ENCODE results near the gene DBNL. TPM values are rescaled to one million over a fixed set of nuclear protein-coding genes. Genes with fewer than 3 reads are reported as not detected.
A peak's percentile ranks its signal among the peaks of the same experiment; 100 is the strongest.

DBNL gene
- total and polyA plus RNA-seq, 2 experiments from 2014 or later: 145 to 175 TPM

- Histone ChIP-seq H4K20me1 (ENCODE audit: insufficient read depth) (no peaks in the 10 kb centered on the region), H3K9me3 (ENCODE audit: low read depth) (no peaks in the 10 kb centered on the region), H3F3A (ENCODE audit: insufficient read depth) (peaks cover 28% of the 10 kb centered on the region), H3K27me3 (replicated peaks; ENCODE audit: insufficient read depth) (no peaks in the 10 kb centered on the region), H3K4me2 (ENCODE audit: unreplicated experiment) (no peak overlapping the region), H2AFZ (no peak overlapping the region), H3K79me2 (ENCODE audit: insufficient read depth) (no peaks in the 10 kb centered on the region), H3K9ac (no peak overlapping the region), H3K4me1 (ENCODE audit: insufficient read depth) (peaks cover 13% of the 10 kb centered on the region; the same call in 1 of the 2 replicates), H3K9me2 (ENCODE audit: insufficient read depth) (no peaks in the 10 kb centered on the region), H3K36me3 (ENCODE audit: low read depth) (no peaks in the 10 kb centered on the region), H3K4me3 (no peak overlapping the region), H3K27ac (no peak overlapping the region)
- 72 to 79% methylated on average over 7 of the region's 7 CpGs for WGBS, 2 experiments (ENCODE audit: low coverage in 1 of 2, low lambda C conversion rate in 2 of 2, missing lambda C conversion rate in 2 of 2)
- DNase-seq: no peak
- TF ChIP-seq EZH2phosphoT487 (IDR thresholded peaks at IDR 0.05; ENCODE audit: insufficient read depth, low read depth) (no peak), EZH2 (IDR thresholded peaks at IDR 0.05; ENCODE audit: insufficient read depth, poor library complexity, severe bottlenecking) (no peak)
- in situ Hi-C loops (cut with MboI): no loop called here
Observed at GRCh38 chr7:44066494-44067063, 22.1 kb downstream of the DBNL start.

- 64 to 66% methylated on average over 11 of the region's 11 CpGs for WGBS, 2 experiments (ENCODE audit: low coverage in 1 of 2, low lambda C conversion rate in 2 of 2, missing lambda C conversion rate in 2 of 2)
- Histone ChIP-seq H3K27ac (no peak overlapping the region), H3K36me3 (ENCODE audit: low read depth) (no peaks in the 10 kb centered on the region)
Observed at GRCh38 chr7:44067064-44067951, 22.8 kb downstream of the DBNL start.

GRCh38 chr7:44068054-44068453, 23.6 kb downstream of the DBNL start:
- Histone ChIP-seq H3K9ac (no peak overlapping the region), H2AFZ (no peak overlapping the region), H3K4me3 (no peak overlapping the region), H3K9me3 (ENCODE audit: low read depth) (no peaks in the 10 kb centered on the region), H4K20me1 (ENCODE audit: insufficient read depth) (no peaks in the 10 kb centered on the region), H3F3A (ENCODE audit: insufficient read depth) (peaks cover 41% of the 10 kb centered on the region), H3K4me2 (ENCODE audit: unreplicated experiment) (no peak overlapping the region), H3K27ac (no peak overlapping the region), H3K9me2 (ENCODE audit: insufficient read depth) (no peaks in the 10 kb centered on the region), H3K4me1 (ENCODE audit: insufficient read depth) (peaks cover 27% of the 10 kb centered on the region), H3K79me2 (ENCODE audit: insufficient read depth) (no peaks in the 10 kb centered on the region), H3K27me3 (replicated peaks; ENCODE audit: insufficient read depth) (no peaks in the 10 kb centered on the region), H3K36me3 (ENCODE audit: low read depth) (no peaks in the 10 kb centered on the region)
- in situ Hi-C loops (cut with MboI): no loop called here
- no peak for TF ChIP-seq EZH2 (IDR thresholded peaks at IDR 0.05; ENCODE audit: insufficient read depth, poor library complexity, severe bottlenecking)
- TF ChIP-seq EZH2phosphoT487 (IDR thresholded peaks at IDR 0.05; ENCODE audit: insufficient read depth, low read depth): no peak
- WGBS, 2 experiments (ENCODE audit: low coverage in 1 of 2, low lambda C conversion rate in 2 of 2, missing lambda C conversion rate in 2 of 2): 66 to 68% methylated on average over 7 of the region's 7 CpGs
- peak; percentile 35 for DNase-seq

More at GRCh38 chr7:44067064-44067951, 22.8 kb downstream of the DBNL start:
- peaks cover 20% of the 10 kb centered on the region for H3K4me1 ChIP-seq (ENCODE audit: insufficient read depth)
- no peaks in the 10 kb centered on the region for H3K9me2 ChIP-seq (ENCODE audit: insufficient read depth)
- TF ChIP-seq EZH2 (IDR thresholded peaks at IDR 0.05; ENCODE audit: insufficient read depth, poor library complexity, severe bottlenecking) (no peak), EZH2phosphoT487 (IDR thresholded peaks at IDR 0.05; ENCODE audit: insufficient read depth, low read depth) (no peak)
- no peak for DNase-seq
- no peaks in the 10 kb centered on the region for H3K9me3 ChIP-seq (ENCODE audit: low read depth)
- H3K79me2 ChIP-seq (ENCODE audit: insufficient read depth): no peaks in the 10 kb centered on the region
- H2AFZ ChIP-seq: no peak overlapping the region
- H3K4me2 ChIP-seq (ENCODE audit: unreplicated experiment): no peak overlapping the region
- H3K9ac ChIP-seq: no peak overlapping the region
- H3K27me3 ChIP-seq (replicated peaks; ENCODE audit: insufficient read depth): no peaks in the 10 kb centered on the region
- no peak overlapping the region for H3K4me3 ChIP-seq
- in situ Hi-C loops (cut with MboI): no loop called here
- peaks cover 34% of the 10 kb centered on the region for H3F3A ChIP-seq (ENCODE audit: insufficient read depth)
- H4K20me1 ChIP-seq (ENCODE audit: insufficient read depth): no peaks in the 10 kb centered on the region

- Histone ChIP-seq H3K9me2 (ENCODE audit: insufficient read depth) (no peaks in the 10 kb centered on the region), H3F3A (ENCODE audit: insufficient read depth) (peaks cover 65% of the 10 kb centered on the region), H3K4me3 (no peak overlapping the region), H3K4me2 (ENCODE audit: unreplicated experiment) (no peak overlapping the region), H4K20me1 (ENCODE audit: insufficient read depth) (no peaks in the 10 kb centered on the region), H3K27me3 (replicated peaks; ENCODE audit: insufficient read depth) (no peaks in the 10 kb centered on the region), H3K27ac (peak overlapping the region; percentile 69), H2AFZ (no peak overlapping the region), H3K9ac (peak overlapping the region; percentile 68), H3K4me1 (ENCODE audit: insufficient read depth) (peaks cover 36% of the 10 kb centered on the region), H3K36me3 (ENCODE audit: low read depth) (no peaks in the 10 kb centered on the region; the same call in 1 of the 2 replicates), H3K79me2 (ENCODE audit: insufficient read depth) (no peaks in the 10 kb centered on the region), H3K9me3 (ENCODE audit: low read depth) (no peaks in the 10 kb centered on the region)
- no peak for TF ChIP-seq EZH2 (IDR thresholded peaks at IDR 0.05; ENCODE audit: insufficient read depth, poor library complexity, severe bottlenecking)
- no peak for TF ChIP-seq EZH2phosphoT487 (IDR thresholded peaks at IDR 0.05; ENCODE audit: insufficient read depth, low read depth)
- no peak for DNase-seq
- in situ Hi-C loops (cut with MboI): loop anchor here (10.0 kb wide), 1 partner anchor 123 kb away; no protein-coding TSS in a partner anchor
- WGBS, 2 experiments (ENCODE audit: low coverage in 1 of 2, low lambda C conversion rate in 2 of 2, missing lambda C conversion rate in 2 of 2): 62 to 63% methylated on average over 9 of the region's 9 CpGs
Observed at GRCh38 chr7:44071726-44072363, 27.3 kb downstream of the DBNL start.
